Thoracic aorta (tissue), 2 donors: ENCODE results near the gene GFOD2. TPM values are rescaled to one million over a fixed set of nuclear protein-coding genes. Genes with fewer than 3 reads are reported as not detected.

Source experiments
- ATAC-seq: fragments of 150-250 bp; one replicate; pipeline ENCODE4 v1.8.0; 2017; ENCODE audit warnings: low read depth; ENCODE audit not compliant: insufficient number of reproducible peaks, low FRiP score
- DNase-seq: peaks from one replicate; pipeline ENCODE4 v3.0.0-alpha.2; 2020; ENCODE audit warnings: low spot score
- H3K27ac ChIP-seq, 2 donors: fragments of 200-600 bp; sonication (generic); 1 replicate in 1 of 2; 2 replicates in 1 of 2; pipeline ENCODE4 v1.5.1; 2016; ENCODE audit warnings: mild to moderate bottlenecking in 2 of 2, moderate library complexity in 2 of 2
- H3K27me3 ChIP-seq: fragments of 200-600 bp; sonication (generic); replicated peaks from 2 replicates; pipeline ENCODE4 v1.6.0; 2016; ENCODE audit warnings: mild to moderate bottlenecking; ENCODE audit not compliant: insufficient read depth
- H3K36me3 ChIP-seq: fragments of 200-600 bp; sonication (generic); one replicate; pipeline ENCODE4 v1.5.1; 2016
- H3K4me1 ChIP-seq, 2 donors: fragments of 200-600 bp; sonication (generic); 1 replicate in 1 of 2; 2 replicates in 1 of 2; pipeline versions ENCODE4 v1.5.1 to v1.6.0; 2016; ENCODE audit warnings: low read depth in 2 of 2, mild to moderate bottlenecking in 1 of 2; ENCODE audit not compliant: control insufficient read depth in 1 of 2
- H3K4me3 ChIP-seq: fragments of 200-600 bp; sonication (generic); 2 replicates; pipeline ENCODE4 v1.5.1; 2016; ENCODE audit warnings: mild to moderate bottlenecking
- H3K9me3 ChIP-seq: fragments of 200-600 bp; sonication (generic); 2 replicates; pipeline ENCODE4 v1.5.1; 2016
- total RNA-seq, 2 donors: library from RNA; depleted of rRNA; stranded (reverse); fragments of >200 nt; gene quantifications; one replicate each; pipeline versions ENCODE4 v1.1.0 to v1.2.3, GENCODE V29; 2016
- TF ChIP-seq, protein P1 (sequence below): fragments of 200-600 bp; sonication (generic); IDR thresholded peaks from one replicate; pipeline ENCODE4 v1.5.1; 2019; ENCODE audit warnings: antibody characterized with exemption

Gene GFOD2
- total RNA-seq, 2 donors from 2014 or later: 13.3 to 19.2 TPM

DNA sequence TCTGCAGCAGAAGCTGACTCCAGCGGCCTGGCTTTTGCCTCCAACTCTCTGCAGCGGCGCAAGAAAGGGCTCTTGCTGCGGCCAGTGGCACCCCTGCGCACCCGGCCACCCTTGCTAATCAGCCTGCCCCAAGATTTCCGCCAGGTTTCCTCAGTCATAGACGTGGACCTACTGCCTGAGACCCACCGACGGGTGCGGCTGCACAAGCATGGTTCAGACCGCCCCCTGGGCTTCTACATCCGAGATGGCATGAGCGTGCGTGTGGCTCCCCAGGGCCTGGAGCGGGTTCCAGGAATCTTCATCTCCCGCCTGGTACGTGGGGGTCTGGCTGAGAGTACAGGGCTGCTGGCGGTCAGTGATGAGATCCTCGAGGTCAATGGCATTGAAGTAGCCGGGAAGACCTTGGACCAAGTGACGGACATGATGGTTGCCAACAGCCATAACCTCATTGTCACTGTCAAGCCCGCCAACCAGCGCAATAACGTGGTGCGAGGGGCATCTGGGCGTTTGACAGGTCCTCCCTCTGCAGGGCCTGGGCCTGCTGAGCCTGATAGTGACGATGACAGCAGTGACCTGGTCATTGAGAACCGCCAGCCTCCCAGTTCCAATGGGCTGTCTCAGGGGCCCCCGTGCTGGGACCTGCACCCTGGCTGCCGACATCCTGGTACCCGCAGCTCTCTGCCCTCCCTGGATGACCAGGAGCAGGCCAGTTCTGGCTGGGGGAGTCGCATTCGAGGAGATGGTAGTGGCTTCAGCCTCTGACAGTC, 57.0 kb downstream of the GFOD2 start:
- TF ChIP-seq, protein P1, sequence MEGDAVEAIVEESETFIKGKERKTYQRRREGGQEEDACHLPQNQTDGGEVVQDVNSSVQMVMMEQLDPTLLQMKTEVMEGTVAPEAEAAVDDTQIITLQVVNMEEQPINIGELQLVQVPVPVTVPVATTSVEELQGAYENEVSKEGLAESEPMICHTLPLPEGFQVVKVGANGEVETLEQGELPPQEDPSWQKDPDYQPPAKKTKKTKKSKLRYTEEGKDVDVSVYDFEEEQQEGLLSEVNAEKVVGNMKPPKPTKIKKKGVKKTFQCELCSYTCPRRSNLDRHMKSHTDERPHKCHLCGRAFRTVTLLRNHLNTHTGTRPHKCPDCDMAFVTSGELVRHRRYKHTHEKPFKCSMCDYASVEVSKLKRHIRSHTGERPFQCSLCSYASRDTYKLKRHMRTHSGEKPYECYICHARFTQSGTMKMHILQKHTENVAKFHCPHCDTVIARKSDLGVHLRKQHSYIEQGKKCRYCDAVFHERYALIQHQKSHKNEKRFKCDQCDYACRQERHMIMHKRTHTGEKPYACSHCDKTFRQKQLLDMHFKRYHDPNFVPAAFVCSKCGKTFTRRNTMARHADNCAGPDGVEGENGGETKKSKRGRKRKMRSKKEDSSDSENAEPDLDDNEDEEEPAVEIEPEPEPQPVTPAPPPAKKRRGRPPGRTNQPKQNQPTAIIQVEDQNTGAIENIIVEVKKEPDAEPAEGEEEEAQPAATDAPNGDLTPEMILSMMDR: no peak
- Histone ChIP-seq H3K4me1 (peaks cover 19 to 31% of the 10 kb centered on the region in 2 donors), H3K27ac (no peak overlapping the region), H3K27me3 (no peaks in the 10 kb centered on the region), H3K36me3 (peaks cover 12% of the 10 kb centered on the region), H3K4me3 (no peak overlapping the region), H3K9me3 (no peaks in the 10 kb centered on the region)
- no peak for ATAC-seq
- DNase-seq: no peak

DNA sequence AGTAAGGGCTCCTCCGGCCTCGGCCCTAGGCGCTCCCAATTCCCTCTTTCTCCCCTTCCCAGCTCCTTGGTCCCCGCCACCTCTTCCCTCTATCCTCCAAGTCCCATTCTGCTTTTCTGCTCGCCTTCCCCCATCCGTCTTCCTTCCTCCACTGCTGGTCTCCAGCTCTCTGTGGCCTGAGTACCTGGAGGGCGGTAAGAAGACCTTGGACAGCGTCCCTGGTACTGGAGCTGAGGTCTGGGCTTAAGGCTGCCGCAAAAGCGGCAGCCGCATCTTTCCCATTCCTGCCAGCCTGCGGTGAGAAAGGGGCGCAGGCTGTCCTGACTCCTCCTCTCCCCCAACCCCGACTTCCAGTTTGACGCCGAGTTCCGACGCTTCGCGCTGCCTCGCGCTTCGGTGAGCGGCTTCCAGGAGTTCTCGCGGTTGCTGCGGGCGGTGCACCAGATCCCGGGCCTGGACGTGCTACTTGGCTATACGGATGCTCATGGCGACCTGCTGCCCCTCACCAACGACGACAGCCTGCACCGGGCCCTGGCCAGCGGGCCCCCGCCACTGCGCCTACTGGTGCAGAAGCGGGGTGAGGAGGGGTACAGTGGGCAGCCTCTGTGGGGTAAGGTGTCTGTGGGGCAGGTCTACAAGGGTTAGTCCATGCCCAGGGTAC, 57.9 kb downstream of the GFOD2 start:
- Histone ChIP-seq H3K27ac (peak overlapping the region; percentile 76 to 97), H3K4me3 (peak overlapping the region; percentile 91), H3K36me3 (peaks cover 15% of the 10 kb centered on the region), H3K9me3 (no peaks in the 10 kb centered on the region), H3K27me3 (no peaks in the 10 kb centered on the region), H3K4me1 (peaks cover 18 to 27% of the 10 kb centered on the region in 2 donors)
- DNase-seq (no peak), ATAC-seq (no peak)
- TF ChIP-seq, protein P1: no peak

DNA sequence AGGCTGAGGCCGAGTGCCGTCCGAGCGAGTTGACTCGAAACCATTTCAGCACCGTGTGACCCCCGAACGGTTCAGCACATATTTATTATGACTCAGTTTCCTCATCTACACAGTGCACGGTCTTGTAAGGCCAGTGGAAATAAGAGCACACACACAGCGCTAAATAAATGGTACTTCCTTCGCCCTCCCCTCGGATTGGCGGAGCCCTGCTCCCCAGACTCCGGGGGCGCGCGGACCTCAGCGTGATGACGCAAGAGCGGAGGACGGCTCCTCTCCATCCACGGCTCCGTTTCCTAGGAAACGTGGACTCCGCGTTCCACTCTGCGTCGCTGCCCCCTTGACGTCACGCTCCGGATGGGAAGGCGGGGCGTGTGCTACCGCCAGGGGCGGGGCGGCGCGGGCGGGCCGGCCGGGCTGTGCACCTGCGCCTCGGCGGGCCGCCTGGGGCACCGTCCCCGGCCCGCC, 58.5 kb downstream of the GFOD2 start, which contains the start of gene PARD6A:
Gene PARD6A, plus strand, starts transcription at position 397 of the 465 bp plus-strand sequence. CDS start 79 bp downstream, outside the sequence.
- no peaks in the 10 kb centered on the region for H3K9me3 ChIP-seq
- H3K27ac ChIP-seq: peak within 1 kb of the TSS; percentile 84 to 97
- peak within 1 kb of the TSS; percentile 91 for H3K4me3 ChIP-seq
- ATAC-seq: peak; percentile 94
- H3K4me1 ChIP-seq: peaks cover 12 to 21% of the 10 kb centered on the region in 2 donors
- peak; percentile 86 for DNase-seq
- no peaks in the 10 kb centered on the region for H3K27me3 ChIP-seq
- TF ChIP-seq, protein P1: no peak
- H3K36me3 ChIP-seq: peaks cover 15% of the 10 kb centered on the region

DNA sequence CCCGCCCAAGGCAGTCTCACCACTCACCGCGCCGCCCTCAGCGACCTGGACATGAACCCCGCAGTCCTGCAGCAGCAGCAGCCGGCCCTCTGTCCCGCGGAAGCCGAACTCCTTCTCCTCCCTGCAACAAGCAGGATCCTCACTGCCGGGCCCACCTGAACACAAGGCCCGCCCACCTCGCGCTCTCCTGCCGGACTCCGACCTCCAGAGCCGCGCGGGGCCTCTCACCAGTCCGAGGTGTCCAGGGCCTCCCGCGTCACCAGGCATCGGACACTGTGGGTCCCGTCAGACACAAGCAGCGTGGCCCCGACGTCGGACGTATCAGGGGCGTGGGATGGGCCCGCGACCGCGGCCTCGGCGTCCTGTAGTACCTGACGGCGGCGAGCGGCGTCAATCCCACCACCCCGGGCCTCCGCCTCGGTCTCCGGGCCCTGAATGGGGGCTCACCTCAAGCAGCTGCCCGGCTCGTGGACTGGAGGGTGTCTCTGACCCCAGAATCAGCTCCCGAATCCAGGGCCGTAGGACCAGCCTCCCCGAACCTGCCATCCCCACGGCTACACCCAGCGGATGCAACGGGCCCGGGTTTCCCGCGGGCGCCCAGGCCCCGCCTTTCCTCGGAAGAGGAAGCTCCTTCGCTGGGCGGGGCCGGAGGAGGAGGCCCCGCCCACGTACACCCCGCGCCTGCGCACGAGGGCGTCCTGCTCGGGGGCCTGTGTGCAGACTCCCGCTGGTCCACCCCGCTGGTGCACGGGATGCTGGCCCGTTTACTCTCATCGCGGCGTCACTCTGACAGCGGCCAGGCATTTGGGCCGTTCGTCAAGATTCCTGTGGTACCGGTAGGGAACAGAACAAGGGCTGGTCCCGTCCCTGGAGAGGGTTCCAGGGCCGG, 59.2 kb downstream of the GFOD2 start, which contains the start of gene ACD:
Gene ACD, minus strand, starts transcription at position 586 of the 889 bp plus-strand sequence. Its CDS starts 40 bp downstream, at position 546.
- H3K27me3 ChIP-seq: no peaks in the 10 kb centered on the region
- ATAC-seq (peak; percentile 70), DNase-seq (no peak)
- peak within 1 kb of the TSS; percentile 91 for H3K4me3 ChIP-seq
- TF ChIP-seq, protein P1: no peak
- H3K9me3 ChIP-seq: no peaks in the 10 kb centered on the region
- peaks cover 12 to 19% of the 10 kb centered on the region in 2 donors for H3K4me1 ChIP-seq
- peak within 1 kb of the TSS; percentile 84 to 97 for H3K27ac ChIP-seq
- peaks cover 15% of the 10 kb centered on the region for H3K36me3 ChIP-seq
